Nephron (organoid): ENCODE data around the gene ARFIP1.

Source experiments
- H3K27ac Mint-ChIP-seq, 3 experiments: 2 replicates each; pipeline ENCODE4 v1.8.0; 2020; ENCODE audit warnings: mixed read lengths in 3 of 3, mild to moderate bottlenecking in 2 of 3, moderate library complexity in 1 of 3
- H3K27me3 Mint-ChIP-seq: 2 replicates; pipeline ENCODE4 v1.8.0; 2021; ENCODE audit warnings: low read depth, mild to moderate bottlenecking, moderate library complexity, mixed read lengths
- H3K36me3 Mint-ChIP-seq: 2 replicates; pipeline ENCODE4 v1.8.0; 2020; ENCODE audit warnings: low read depth, mixed read lengths
- H3K4me1 Mint-ChIP-seq: 2 replicates; pipeline ENCODE4 v1.8.0; 2020; ENCODE audit warnings: mixed read lengths
- H3K4me3 Mint-ChIP-seq, 3 experiments: 2 replicates each; pipeline ENCODE4 v1.8.0; 2020; ENCODE audit warnings: mild to moderate bottlenecking in 3 of 3, mixed read lengths in 3 of 3, moderate library complexity in 2 of 3
- H3K9me3 Mint-ChIP-seq: 2 replicates; pipeline ENCODE4 v1.8.0; 2020; ENCODE audit warnings: mixed read lengths
- CTCF ChIP-seq, 3 experiments: fragments of 200-600 bp; sonication (generic); IDR thresholded peaks; one replicate each; pipeline ENCODE4 v1.5.0; 2021; ENCODE audit warnings: antibody characterized with exemption in 3 of 3; ENCODE audit not compliant: unreplicated experiment in 3 of 3

ARFIP1 gene

DNA sequence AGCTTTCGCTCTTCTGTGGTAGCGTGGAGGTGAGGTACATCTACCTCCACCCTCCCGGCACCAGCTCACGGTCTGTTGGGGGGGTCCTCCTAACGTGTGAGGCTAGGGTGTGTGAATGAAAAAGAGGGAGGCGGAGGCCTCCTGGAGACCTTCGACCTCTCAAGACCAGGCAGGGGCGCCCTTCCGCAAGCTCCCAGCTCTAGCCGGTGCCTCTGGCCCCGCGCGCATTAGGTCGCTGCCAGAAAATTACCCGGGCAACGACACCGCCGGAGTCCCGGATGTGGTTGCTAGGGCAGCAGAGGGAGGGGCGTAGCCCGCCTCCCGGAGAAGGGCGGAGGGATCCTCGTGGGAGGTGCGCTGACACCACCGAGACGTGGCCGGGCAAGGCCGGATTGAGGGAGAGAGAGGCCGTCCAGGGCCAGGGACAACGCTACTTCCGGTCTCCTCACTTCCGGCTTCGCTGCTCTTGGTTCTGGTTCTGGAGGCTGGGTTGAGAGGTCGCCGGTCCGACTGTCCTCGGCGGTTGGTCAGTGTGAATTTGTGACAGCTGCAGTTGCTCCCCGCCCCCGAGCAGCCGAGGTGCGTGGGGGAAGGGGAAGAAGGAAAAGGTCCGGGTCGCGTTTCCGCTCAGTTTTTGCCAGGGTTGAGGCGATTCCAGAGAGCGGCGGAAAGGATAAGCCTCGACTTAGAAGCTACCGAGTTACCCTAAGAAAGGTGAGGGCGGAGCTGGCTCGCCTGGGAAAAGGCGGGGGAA is at the start of gene ARFIP1, which contains the start of gene TIGD4:
TSS of gene ARFIP1 (plus strand) at position 442 of the 754 bp plus-strand sequence. CDS start 49,680 bp downstream, outside the sequence.
TSS of gene TIGD4 (minus strand) at position 218 of the 754 bp plus-strand sequence. CDS start 8,726 bp downstream, outside the sequence.
- Mint-ChIP-seq H3K27ac (peak within 1 kb of the TSS; percentile 96 to 98 (median 98)), H3K4me3 (peak within 1 kb of the TSS; percentile 92 to 99 (median 98)), H3K9me3 (no peaks in the 10 kb centered on the region), H3K36me3 (no peaks in the 10 kb centered on the region), H3K4me1 (peaks cover 35% of the 10 kb centered on the region), H3K27me3 (no peaks in the 10 kb centered on the region)
- no peak for TF ChIP-seq CTCF (IDR thresholded peaks at IDR 0.05; ENCODE audit: unreplicated experiment in 3 of 3)

DNA sequence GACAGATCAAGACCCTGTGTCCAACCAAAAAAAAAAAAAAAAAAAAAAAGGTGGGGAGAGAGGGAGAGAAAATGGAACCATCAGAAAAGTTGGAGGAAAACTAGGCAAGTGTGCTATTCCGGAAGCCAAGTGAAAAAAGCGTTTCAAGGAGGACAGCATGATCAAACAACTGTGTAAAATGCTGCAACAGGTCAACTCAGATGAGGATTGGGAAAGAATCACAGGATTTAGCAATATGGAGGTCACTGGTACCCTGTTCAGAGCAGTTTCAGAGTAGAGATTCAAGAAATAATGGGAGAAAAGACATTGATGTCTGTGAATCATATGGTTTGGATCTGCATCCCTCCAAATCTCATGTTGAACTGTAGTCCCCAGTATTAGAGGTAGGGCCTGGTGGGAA is 47.8 kb upstream of the ARFIP1 start:
- Mint-ChIP-seq H3K27me3 (peaks cover 5% of the 10 kb centered on the region), H3K4me1 (no peaks in the 10 kb centered on the region), H3K27ac (no peak overlapping the region), H3K9me3 (no peaks in the 10 kb centered on the region), H3K36me3 (no peaks in the 10 kb centered on the region), H3K4me3 (no peak overlapping the region)
- TF ChIP-seq CTCF (IDR thresholded peaks at IDR 0.05; ENCODE audit: unreplicated experiment in 3 of 3), result no peak

DNA sequence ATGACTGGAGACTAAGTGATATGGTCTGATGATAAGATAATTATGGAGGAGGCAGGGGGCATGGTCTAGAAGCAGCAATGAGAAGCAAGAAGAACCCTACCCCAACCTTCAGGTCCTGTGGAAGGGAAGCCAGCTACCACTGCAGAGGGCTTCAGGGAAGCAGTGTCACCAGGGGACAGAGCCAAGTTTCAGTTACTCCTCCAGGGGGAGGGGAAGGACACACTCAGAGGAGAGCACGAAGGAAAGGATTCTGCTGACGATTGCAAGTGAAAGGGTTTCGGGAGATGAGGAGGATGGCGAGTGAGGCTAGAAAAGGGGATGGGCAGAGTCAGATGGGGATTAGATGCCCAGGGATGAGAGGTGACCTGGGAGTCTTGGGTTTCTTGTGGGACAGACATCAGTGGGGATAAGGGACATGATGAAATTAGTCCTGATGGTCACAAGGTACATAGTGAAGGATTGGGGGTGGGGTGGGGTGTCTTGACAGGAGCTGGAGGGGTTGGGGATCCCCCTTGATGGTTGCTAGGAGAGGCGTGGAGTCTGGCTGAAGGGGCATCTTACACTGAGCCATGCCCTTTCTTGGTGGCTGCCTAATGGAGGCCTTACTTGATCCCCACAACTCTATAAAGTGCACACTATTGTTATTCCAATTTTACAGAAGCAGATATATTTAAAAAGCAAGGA is 45.6 kb upstream of the ARFIP1 start:
- Mint-ChIP-seq H3K4me1 (no peaks in the 10 kb centered on the region), H3K27me3 (no peaks in the 10 kb centered on the region), H3K9me3 (no peaks in the 10 kb centered on the region), H3K27ac (no peak overlapping the region), H3K36me3 (no peaks in the 10 kb centered on the region), H3K4me3 (no peak overlapping the region)
- TF ChIP-seq CTCF (IDR thresholded peaks at IDR 0.05; ENCODE audit: unreplicated experiment in 3 of 3), result no peak

GRCh38 chr4:152734699-152735050 is 45.1 kb upstream of the ARFIP1 start:
- Mint-ChIP-seq H3K4me1 (no peaks in the 10 kb centered on the region), H3K36me3 (no peaks in the 10 kb centered on the region), H3K9me3 (no peaks in the 10 kb centered on the region), H3K4me3 (no peak overlapping the region), H3K27ac (no peak overlapping the region), H3K27me3 (no peaks in the 10 kb centered on the region)
- TF ChIP-seq CTCF (IDR thresholded peaks at IDR 0.05; ENCODE audit: unreplicated experiment in 3 of 3), result no peak

DNA sequence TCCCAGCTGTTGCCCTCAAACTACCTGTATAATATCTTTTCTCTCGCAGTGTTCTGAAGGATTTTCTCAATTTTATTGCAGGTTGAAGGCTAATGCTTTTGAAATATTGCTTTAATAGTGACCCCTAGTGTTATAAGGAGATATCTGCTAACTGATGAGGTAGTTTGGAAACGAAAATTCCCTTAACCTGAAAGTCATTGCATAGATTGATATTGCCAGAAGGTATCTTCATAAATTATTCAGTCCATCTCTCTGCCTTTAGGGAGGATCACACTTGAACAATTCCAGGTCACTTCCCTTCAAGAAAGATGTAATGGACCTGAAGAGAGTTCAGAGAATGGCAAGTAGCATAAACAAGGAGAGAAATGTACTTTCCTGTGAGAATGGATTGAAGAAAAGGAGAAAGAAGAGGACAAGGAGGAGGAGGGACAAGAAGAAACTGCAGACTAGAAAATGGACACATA is 44.3 kb upstream of the ARFIP1 start:
- Mint-ChIP-seq H3K9me3 (no peaks in the 10 kb centered on the region), H3K4me1 (no peaks in the 10 kb centered on the region), H3K4me3 (no peak overlapping the region), H3K27ac (no peak overlapping the region), H3K36me3 (no peaks in the 10 kb centered on the region), H3K27me3 (no peaks in the 10 kb centered on the region)
- peak; percentile 52 to 62 (median 59) for TF ChIP-seq CTCF (IDR thresholded peaks at IDR 0.05; ENCODE audit: unreplicated experiment in 3 of 3)
